Embryonic facial prominence (tissue), 1 donor: ENCODE measurements around the gene KCNG3.
"Not testable (repeated sequence)": the region's sequence is repeated elsewhere in the genome, so short reads cannot be mapped to it uniquely, and the experiment has no call there.

Experiments used
- DNase-seq: peaks from one replicate; pipeline ENCODE4 v3.0.0-alpha.2; 2016; ENCODE audit errors: extremely low spot score

The KCNG3 gene

GRCh38 chr2:42430188-42430587, 63.6 kb downstream of the KCNG3 start:
- no peak for DNase-seq

- no peak for DNase-seq
These were observed 64.4 kb downstream of the KCNG3 start for GRCh38 chr2:42429352-42429751.

- no peak for DNase-seq
These were observed 68.1 kb downstream of the KCNG3 start for GRCh38 chr2:42425697-42426096.

- DNase-seq = no peak
These were observed 69.7 kb downstream of the KCNG3 start for GRCh38 chr2:42424033-42424432.

DNA sequence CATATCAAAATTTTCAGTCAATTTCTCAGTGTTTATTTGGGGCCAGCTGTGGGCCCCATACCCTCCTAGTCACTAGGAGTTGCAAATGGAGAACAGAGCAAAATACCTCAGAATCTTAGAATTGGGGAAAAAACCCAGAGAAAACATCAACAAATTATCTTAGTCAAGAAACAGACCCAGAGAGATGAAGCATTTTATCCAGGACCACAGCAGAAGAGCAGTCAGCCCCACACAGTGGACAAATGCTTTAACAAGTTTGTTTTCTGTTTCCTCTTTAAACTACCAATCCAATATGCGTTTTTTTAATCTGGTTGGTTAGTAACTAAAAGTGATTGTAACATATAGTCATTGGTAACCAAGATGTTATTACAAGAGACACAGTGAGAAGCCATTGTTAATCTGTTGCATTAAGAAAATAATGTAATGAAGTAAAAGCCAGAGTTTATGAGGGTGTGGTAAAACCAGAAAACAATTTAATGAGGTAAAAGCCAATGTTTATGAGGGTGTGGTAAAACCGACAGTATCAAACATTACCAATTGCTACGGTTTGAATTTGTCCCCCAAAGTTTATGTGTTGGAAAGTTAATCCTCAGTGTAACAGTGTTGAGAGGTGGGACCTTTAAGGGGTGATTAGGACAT, 72.1 kb downstream of the KCNG3 start:
- DNase-seq = no peak

DNA sequence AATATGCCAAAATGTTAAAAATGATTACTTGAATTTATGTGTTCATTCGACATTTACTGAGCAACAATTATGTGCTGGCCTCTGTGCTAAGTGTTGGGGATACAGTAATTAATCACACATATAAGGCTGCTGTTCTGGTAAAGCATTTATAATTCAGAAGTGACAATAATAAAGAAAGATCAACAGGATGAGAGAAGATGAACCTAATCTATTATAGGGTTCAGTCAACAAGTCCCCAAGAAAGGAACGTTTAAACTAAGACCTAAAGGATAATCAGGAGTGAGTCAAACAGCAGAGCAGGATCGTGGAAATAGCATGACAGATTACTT, 72.7 kb downstream of the KCNG3 start:
- no peak for DNase-seq

DNA sequence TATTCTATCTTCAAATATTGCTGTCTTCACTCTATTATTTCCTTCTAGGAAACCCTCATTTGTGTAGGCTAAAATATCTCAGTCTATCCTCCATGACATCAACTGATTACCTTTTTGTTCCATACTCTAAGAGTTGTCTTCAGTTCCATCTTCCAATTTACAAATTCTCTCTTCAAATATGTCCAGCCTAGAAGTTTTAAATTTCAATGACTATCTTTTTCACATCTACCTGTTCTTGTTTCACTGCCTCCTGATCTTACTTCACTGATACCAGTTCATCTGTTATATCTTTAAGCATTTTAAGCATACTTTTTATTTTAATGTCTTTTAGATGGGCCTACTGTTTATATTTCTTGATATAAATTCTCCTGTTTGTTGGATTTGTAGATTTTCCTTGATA, 79.1 kb downstream of the KCNG3 start:
- no peak for DNase-seq

DNA sequence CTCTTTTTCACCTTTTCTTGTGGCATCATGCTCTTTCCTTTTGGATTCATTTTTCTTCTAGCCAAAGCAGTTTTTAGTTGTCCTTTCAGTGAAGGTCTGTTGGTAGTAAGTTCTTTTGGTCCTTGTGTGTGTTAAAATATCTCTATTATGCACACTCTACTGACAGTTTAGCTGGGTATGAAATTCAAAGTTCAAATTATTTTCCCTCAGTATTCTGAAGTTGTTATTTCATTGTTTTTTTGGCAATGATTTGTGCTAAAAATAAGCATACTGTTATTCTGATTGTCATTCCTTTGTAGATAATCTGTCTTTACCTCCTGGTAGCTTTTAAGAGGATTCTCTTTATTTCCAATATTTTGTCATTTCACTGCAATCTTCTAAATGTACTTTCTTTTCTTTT, 79.6 kb downstream of the KCNG3 start:
- DNase-seq = no peak

- DNase-seq = no peak
These were observed 82.9 kb downstream of the KCNG3 start for GRCh38 chr2:42410742-42411514.

DNA sequence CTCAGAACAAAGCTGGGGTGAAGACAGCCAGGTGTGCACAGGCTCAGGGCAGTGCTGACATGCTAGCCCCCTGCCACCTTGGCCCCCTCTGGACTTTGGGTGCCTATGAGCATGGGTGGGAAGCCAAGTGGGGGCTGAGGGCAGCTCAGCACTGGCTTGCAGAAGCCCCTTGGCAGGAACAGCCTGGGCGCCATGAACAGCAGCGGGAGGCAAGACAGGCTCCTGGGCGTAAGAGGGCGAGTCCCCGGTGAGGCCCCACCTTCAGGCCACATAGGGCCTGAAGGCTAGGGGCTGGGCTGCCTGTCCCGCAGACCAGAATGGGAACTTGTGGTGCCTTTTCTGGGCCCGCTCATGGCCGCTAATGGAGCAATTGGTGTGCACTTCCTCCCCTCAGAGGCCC, 85.8 kb downstream of the KCNG3 start:
- DNase-seq = no peak

DNA sequence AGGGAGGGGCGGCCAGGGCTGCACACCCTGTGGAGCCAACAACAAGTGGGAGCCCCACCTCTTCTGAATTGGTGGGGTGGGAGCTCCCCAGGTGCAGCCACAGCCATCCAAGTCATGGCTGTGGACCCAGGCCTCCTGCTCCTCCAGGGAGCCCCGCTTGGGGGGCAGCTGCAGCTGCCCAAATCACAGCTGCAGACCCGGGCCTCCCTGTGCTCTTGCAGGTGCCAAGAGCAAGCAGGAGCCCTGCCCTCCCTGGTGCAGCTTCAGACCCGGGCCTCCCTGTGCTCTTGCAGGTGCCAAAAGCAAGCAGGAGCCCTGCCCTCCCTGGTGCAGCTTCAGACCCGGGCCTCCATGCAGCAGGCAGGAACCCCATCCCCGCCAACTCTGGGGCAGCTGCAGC, 86.3 kb downstream of the KCNG3 start:
- DNase-seq = no peak

GRCh38 chr2:42404676-42405075, 89.1 kb downstream of the KCNG3 start:
- DNase-seq = no peak

GRCh38 chr2:42401773-42402172, 92.0 kb downstream of the KCNG3 start:
- DNase-seq = no peak

DNA sequence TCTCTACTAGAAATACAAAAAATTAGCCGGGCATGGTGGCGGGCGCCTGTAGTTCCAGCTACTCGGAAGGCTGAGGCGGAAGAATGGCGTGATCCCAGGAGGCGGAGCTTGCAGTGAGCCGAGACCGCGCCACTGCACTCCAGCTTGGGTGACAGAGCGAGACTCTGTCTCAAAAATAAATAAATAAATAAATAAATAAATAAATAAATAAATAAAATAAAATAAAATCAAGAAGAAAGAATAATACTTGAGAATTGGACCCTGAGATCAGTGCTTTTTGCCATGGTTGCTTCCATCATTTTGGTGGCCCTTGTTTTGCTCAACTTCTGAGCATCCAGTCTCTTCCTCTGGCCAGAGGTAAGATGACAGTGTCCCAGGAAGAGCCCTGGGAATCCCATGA, 95.7 kb downstream of the KCNG3 start:
- DNase-seq = not testable (repeated sequence)

DNA sequence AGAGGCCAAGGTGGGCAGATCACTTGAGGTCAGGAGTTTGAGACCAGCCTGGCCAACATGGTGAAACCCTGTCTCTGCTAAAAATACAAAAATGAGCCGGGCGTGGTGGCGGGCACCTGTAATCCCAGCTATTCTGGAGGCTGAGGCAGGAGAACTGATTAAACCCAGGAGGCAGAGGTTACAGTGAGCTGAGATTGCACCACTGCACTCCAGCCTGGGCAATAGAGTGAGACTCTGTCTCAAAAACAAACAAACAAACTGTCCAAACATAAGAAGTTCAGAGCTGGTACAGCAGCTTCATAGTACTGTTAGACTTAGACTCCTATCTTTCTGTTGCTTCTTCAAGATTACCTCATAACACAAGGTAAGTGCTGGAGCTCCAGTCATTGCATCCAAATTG, 100.5 kb downstream of the KCNG3 start:
- not testable (repeated sequence) for DNase-seq

DNA sequence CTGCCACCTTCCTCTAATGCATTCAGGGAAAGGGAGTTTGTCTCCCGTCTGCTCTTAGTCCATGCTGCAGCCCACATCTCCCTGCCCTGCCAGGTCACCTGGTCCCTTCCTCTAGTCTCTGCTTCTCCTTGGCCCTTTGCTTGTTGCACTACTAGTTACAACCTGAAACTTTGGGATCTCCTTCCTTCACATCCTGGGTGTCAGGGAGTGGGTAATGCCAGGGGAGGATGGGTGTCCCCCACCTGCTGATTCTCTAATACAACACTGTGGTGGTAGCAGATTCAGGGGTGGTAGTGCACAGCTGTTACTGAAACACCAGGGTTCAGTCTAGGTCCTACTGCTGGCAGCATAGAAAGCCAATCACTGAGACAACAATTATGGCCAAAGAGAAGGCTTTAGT, 101.6 kb downstream of the KCNG3 start:
- DNase-seq = no peak
